SK-N-SH (cell line): ENCODE results near the gene FERMT2. TPM values are rescaled to one million over a fixed set of nuclear protein-coding genes. Genes with fewer than 3 reads are reported as not detected.
"Not testable (repeated sequence)": the region's sequence is repeated elsewhere in the genome, so short reads cannot be mapped to it uniquely, and the experiment has no call there.

Experiments used
- CTCF ChIA-PET: fragments of 300-600, 350-600 bp; formaldehyde crosslinking; extraction: SDS; loops from one replicate; lab custom pipeline; 2021; lab: Yijun Ruan, JAX
- POLR2A ChIA-PET: fragments of 350-600 bp; sonication (Branson Sonifier 250); formaldehyde crosslinking; extraction: SDS; loops from one replicate; lab custom pipeline; 2020; ENCODE audit warnings: antibody characterized with exemption, inconsistent platforms; lab: Yijun Ruan, JAX
- DNase-seq: peaks from one replicate; pipeline ENCODE4 v3.0.0; 2012
- H2AFZ ChIP-seq: fragments of 200-600 bp; sonication (generic); 2 replicates; pipeline ENCODE4 v1.8.1; 2016; ENCODE audit warnings: antibody characterized with exemption, mild to moderate bottlenecking, low read depth
- H3F3A ChIP-seq: fragments of 200-600 bp; sonication (generic); replicated peaks from 2 replicates; pipeline ENCODE3; 2016; ENCODE audit warnings: antibody characterized with exemption, mild to moderate bottlenecking; ENCODE audit not compliant: insufficient read depth
- H3K27ac ChIP-seq, 2 experiments: fragments of 200-500 bp in 1 of 2; fragments of 200-600 bp in 1 of 2; sonication (Bioruptor generic) in 1 of 2; sonication (generic), shearing (Covaris generic) in 1 of 2; 2 replicates each; pipeline versions ENCODE4 v1.5.1 to v1.6.1; 2014 to 2016; ENCODE audit warnings: low read depth in 2 of 2, inconsistent platforms in 1 of 2, low read length in 1 of 2, mild to moderate bottlenecking in 1 of 2, mixed read lengths in 1 of 2
- H3K27me3 ChIP-seq: fragments of 200-600 bp; sonication (generic), shearing (Covaris generic); 2 replicates; pipeline ENCODE4 v1.6.1; 2016; ENCODE audit warnings: mixed run types; ENCODE audit not compliant: insufficient read depth
- H3K36me3 ChIP-seq, 2 experiments: fragments of 200-500 bp in 1 of 2; fragments of 200-600 bp in 1 of 2; sonication (Bioruptor generic) in 1 of 2; sonication (generic) in 1 of 2; replicated peaks in 1 of 2; 2 replicates each; pipeline versions ENCODE3 to v1.5.1; 2014 to 2016; ENCODE audit warnings: low read length in 1 of 2, mild to moderate bottlenecking in 1 of 2; ENCODE audit not compliant: insufficient read depth in 2 of 2, control insufficient read depth in 1 of 2
- H3K4me1 ChIP-seq, 2 experiments: fragments of 200-500 bp in 1 of 2; fragments of 200-600 bp in 1 of 2; sonication (Bioruptor generic) in 1 of 2; sonication (generic), shearing (Covaris generic) in 1 of 2; 2 replicates each; pipeline versions ENCODE4 v1.5.1 to v1.6.1; 2014 to 2016; ENCODE audit warnings: low read depth in 1 of 2, low read length in 1 of 2, mixed run types in 1 of 2; ENCODE audit not compliant: insufficient read depth in 2 of 2, control insufficient read depth in 1 of 2
- H3K4me2 ChIP-seq: fragments of 200-600 bp; sonication (generic), shearing (Covaris generic); 2 replicates; pipeline ENCODE4 v1.6.1; 2017; ENCODE audit warnings: mixed run types
- H3K4me3 ChIP-seq, 2 experiments: fragments of 200-500 bp in 1 of 2; fragments of 200-600 bp in 1 of 2; sonication (Bioruptor generic) in 1 of 2; sonication (generic), shearing (Covaris generic) in 1 of 2; 2 replicates each; pipeline versions ENCODE4 v1.5.1 to v1.8.1; 2014 to 2016; ENCODE audit warnings: low read depth in 2 of 2, inconsistent platforms in 1 of 2, low read length in 1 of 2, mild to moderate bottlenecking in 1 of 2, mixed read lengths in 1 of 2, moderate library complexity in 1 of 2
- H3K79me2 ChIP-seq: fragments of 200-600 bp; sonication (generic); 2 replicates; pipeline ENCODE4 v1.8.1; 2017; ENCODE audit warnings: mild to moderate bottlenecking; ENCODE audit not compliant: insufficient read depth
- H3K9ac ChIP-seq: fragments of 200-600 bp; sonication (generic); 2 replicates; pipeline ENCODE4 v1.6.1; 2017; ENCODE audit warnings: mixed run types
- H3K9me2 ChIP-seq: fragments of 200-600 bp; sonication (generic); 2 replicates; pipeline ENCODE4 v1.6.1; 2017; ENCODE audit warnings: mixed run types
- H3K9me3 ChIP-seq: fragments of 200-600 bp; sonication (generic); 2 replicates; pipeline ENCODE4 v1.6.1; 2017; ENCODE audit warnings: mixed run types, mild to moderate bottlenecking, moderate library complexity
- H4K20me1 ChIP-seq: fragments of 200-600 bp; sonication (generic); 2 replicates; pipeline ENCODE4 v1.6.1; 2017; ENCODE audit warnings: mild to moderate bottlenecking, mixed run types; ENCODE audit not compliant: insufficient read depth
- EP300 ChIP-seq, 2 experiments: IDR thresholded peaks; 2 replicates each; pipeline versions ENCODE4 v1.4.0 to v1.6.1; 2012; ENCODE audit warnings: borderline replicate concordance in 1 of 2, low read depth in 1 of 2, low read length in 1 of 2
- EZH2phosphoT487 ChIP-seq: fragments of 200-600 bp; sonication (generic); IDR thresholded peaks from 2 replicates; pipeline ENCODE4 v1.6.1; 2017; ENCODE audit warnings: low read depth, mixed run types, mild to moderate bottlenecking, antibody characterized with exemption, moderate library complexity, borderline replicate concordance
- IRF3 ChIP-seq: fragments of 150-350 bp; IDR thresholded peaks from 2 replicates; pipeline ENCODE4 v1.6.1; 2016; ENCODE audit warnings: mild to moderate bottlenecking, low read depth, low read length
- WGBS: methylation state at CpG from one replicate; pipeline ENCODE4 v1.1.6; 2017; ENCODE audit warnings: low lambda C conversion rate; 5-methylcytosine and 5-hydroxymethylcytosine counted together
- polyA plus RNA-seq, 3 experiments: library from polyadenylated mRNA; depleted of rRNA; stranded (reverse); fragments of >200 nt; gene quantifications; 2 replicates each; pipeline ENCODE4 v1.2.3, GENCODE V29; 2012
- TF ChIP-seq, protein P1 (sequence below): IDR thresholded peaks from 2 replicates; pipeline ENCODE4 v1.4.0; 2012; ENCODE audit warnings: low read depth, borderline replicate concordance
- TF ChIP-seq, protein P2 (sequence below): fragments of 200-600 bp; sonication (generic); IDR thresholded peaks from 2 replicates; pipeline ENCODE4 v1.6.1; 2017; ENCODE audit warnings: antibody characterized with exemption, mild to moderate bottlenecking, moderate library complexity

Gene FERMT2
- polyA plus RNA-seq, 1 of the 3 experiments (the other 2 are of a cell fraction), result 40.1 TPM

DNA sequence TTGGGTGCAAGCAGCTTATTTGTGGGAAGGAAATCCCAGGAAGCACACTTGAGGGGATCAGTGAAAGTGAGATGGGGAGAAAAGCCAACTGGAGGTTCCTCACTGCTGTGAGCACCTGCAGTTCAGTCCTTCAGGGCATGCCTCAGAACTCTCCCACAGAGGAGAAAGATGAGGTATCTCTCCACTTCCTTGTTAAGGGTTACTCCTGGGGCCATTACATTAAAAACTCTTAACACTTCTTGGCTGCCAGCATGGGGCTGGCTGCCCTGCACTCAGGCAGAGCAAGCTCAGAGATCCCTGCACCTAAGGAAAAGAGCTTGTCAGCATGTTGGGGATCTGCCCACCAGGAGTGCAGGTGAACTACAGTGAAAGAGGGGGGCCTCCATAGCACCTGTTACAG lies 28.8 kb downstream of the FERMT2 start:
- POLR2A ChIA-PET, result no interaction called here
- H3K4me2 ChIP-seq, result 0 out of 2 replicates have a peak overlapping the region, but pooled peaks have one; percentile 49
- peaks cover 100% of the 10 kb centered on the region for H4K20me1 ChIP-seq
- H2AFZ ChIP-seq, result no peak overlapping the region
- H3K9me2 ChIP-seq, result no peaks in the 10 kb centered on the region
- TF ChIP-seq, protein P1, sequence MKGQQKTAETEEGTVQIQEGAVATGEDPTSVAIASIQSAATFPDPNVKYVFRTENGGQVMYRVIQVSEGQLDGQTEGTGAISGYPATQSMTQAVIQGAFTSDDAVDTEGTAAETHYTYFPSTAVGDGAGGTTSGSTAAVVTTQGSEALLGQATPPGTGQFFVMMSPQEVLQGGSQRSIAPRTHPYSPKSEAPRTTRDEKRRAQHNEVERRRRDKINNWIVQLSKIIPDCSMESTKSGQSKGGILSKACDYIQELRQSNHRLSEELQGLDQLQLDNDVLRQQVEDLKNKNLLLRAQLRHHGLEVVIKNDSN, result no peak
- TF ChIP-seq EZH2phosphoT487, result no peak
- TF ChIP-seq IRF3, result no peak
- TF ChIP-seq, protein P2, sequence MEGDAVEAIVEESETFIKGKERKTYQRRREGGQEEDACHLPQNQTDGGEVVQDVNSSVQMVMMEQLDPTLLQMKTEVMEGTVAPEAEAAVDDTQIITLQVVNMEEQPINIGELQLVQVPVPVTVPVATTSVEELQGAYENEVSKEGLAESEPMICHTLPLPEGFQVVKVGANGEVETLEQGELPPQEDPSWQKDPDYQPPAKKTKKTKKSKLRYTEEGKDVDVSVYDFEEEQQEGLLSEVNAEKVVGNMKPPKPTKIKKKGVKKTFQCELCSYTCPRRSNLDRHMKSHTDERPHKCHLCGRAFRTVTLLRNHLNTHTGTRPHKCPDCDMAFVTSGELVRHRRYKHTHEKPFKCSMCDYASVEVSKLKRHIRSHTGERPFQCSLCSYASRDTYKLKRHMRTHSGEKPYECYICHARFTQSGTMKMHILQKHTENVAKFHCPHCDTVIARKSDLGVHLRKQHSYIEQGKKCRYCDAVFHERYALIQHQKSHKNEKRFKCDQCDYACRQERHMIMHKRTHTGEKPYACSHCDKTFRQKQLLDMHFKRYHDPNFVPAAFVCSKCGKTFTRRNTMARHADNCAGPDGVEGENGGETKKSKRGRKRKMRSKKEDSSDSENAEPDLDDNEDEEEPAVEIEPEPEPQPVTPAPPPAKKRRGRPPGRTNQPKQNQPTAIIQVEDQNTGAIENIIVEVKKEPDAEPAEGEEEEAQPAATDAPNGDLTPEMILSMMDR, result no peak
- TF ChIP-seq EP300 (IDR thresholded peaks at IDR 0.05; ENCODE audit: borderline replicate concordance in 1 of 2, low read depth in 1 of 2, low read length in 1 of 2), result no peak
- peaks cover 8 to 47% of the 10 kb centered on the region in 2 experiments for H3K4me1 ChIP-seq
- peaks cover 19% of the 10 kb centered on the region in 2 experiments for H3K36me3 ChIP-seq
- H3F3A ChIP-seq, result peaks cover 53% of the 10 kb centered on the region
- CTCF ChIA-PET, result interaction anchor here (0.7 to 1.3 kb wide), 5 partner anchors 9 to 39 kb away, joined by 3 read pairs; no protein-coding TSS in a partner anchor
- H3K4me3 ChIP-seq, result no peak overlapping the region
- no peaks in the 10 kb centered on the region for H3K27me3 ChIP-seq
- no peak overlapping the region for H3K9ac ChIP-seq
- DNase-seq, result no peak
- peaks cover 100% of the 10 kb centered on the region for H3K79me2 ChIP-seq
- peak overlapping the region in 1 of 2 experiments; percentile 60; a peak in 1 of 4 replicates for H3K27ac ChIP-seq
- H3K9me3 ChIP-seq, result no peaks in the 10 kb centered on the region

DNA sequence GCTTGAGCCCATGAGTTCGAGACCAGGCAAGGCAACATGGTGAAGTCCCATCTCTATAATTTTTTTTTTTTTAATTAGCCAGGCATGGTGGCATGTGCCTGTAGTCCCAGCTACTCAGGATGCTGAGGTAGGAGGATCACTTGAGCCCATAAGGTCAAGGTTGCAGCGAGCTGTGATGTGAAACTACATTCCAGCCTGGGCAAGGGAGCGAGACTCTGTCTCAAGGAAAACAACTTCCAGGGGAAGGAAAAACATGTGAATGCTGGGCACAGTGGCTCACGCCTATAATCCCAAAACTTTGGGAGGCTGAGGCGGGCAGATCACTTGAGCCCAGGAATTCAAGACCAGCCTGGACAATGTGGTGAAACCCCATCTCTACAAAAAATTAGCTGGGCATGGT lies 30.4 kb downstream of the FERMT2 start:
- not testable (repeated sequence) for H3K4me2 ChIP-seq, H2AFZ ChIP-seq, H3K27me3 ChIP-seq, H3K4me3 ChIP-seq, DNase-seq, H3K9ac ChIP-seq, H3K9me2 ChIP-seq, H3K9me3 ChIP-seq
- POLR2A ChIA-PET, result interaction anchor here (1.0 kb wide), 1 partner anchor 31 kb away, joined by 3 read pairs; no protein-coding TSS in a partner anchor
- Histone ChIP-seq H3K27ac (peak overlapping the region in 1 of 2 experiments; percentile 70; a peak in 2 of 4 replicates), H4K20me1 (peaks cover 100% of the 10 kb centered on the region), H3K4me1 (peaks cover 8 to 44% of the 10 kb centered on the region in 2 experiments), H3K36me3 (peaks cover 23 to 36% of the 10 kb centered on the region in 2 experiments), H3F3A (peaks cover 64% of the 10 kb centered on the region), H3K79me2 (peaks cover 100% of the 10 kb centered on the region)
- CTCF ChIA-PET, result interaction anchor here (0.6 to 1.0 kb wide), 3 partner anchors 13 to 1341 kb away, joined by 3 read pairs; no protein-coding TSS in a partner anchor
- WGBS, result 99% methylated on average over 5 of the region's 5 CpGs
